HEK293 (cell line): ENCODE data around the gene HADHA.

Experiments used
- CTCF ChIA-PET: fragments of 350-600 bp; formaldehyde crosslinking; extraction: SDS; loops from one replicate; lab custom pipeline; 2021; ENCODE audit warnings: antibody characterized with exemption; lab: Yijun Ruan, JAX
- POLR2A ChIA-PET: fragments of 300-600 bp; formaldehyde crosslinking; extraction: SDS; loops from one replicate; lab custom pipeline; 2020; ENCODE audit warnings: antibody characterized with exemption, inconsistent platforms; lab: Yijun Ruan, JAX
- H3K27ac ChIP-seq: fragments of 200-500 bp; sonication (Bioruptor generic); 2 replicates; pipeline ENCODE4 v1.5.1; 2014; ENCODE audit warnings: low read depth, low read length, control low read depth, inconsistent platforms; ENCODE audit errors: extremely low read depth
- H3K36me3 ChIP-seq, 2 experiments: fragments of 200-500 bp in 1 of 2; sonication (Bioruptor generic) in 1 of 2; 1 replicate in 1 of 2; 2 replicates in 1 of 2; pipeline ENCODE4 v1.5.1; 2014 to 2017; ENCODE audit warnings: inconsistent platforms in 2 of 2, low read length in 2 of 2; ENCODE audit not compliant: control insufficient read depth in 2 of 2, insufficient read depth in 1 of 2
- H3K4me1 ChIP-seq: fragments of 200-500 bp; sonication (Bioruptor generic); 2 replicates; pipeline ENCODE4 v1.5.1; 2014; ENCODE audit warnings: mild to moderate bottlenecking, low read length, inconsistent platforms; ENCODE audit not compliant: control insufficient read depth, insufficient read depth
- H3K4me3 ChIP-seq: 2 replicates; pipeline ENCODE4 v1.5.1; 2011; ENCODE audit warnings: low read depth, mild to moderate bottlenecking, control low read depth, low read length, moderate library complexity
- H3K9me3 ChIP-seq: fragments of 200-500 bp; sonication (Bioruptor generic); 2 replicates; pipeline ENCODE4 v1.5.1; 2014; ENCODE audit warnings: low read depth, low read length, inconsistent platforms; ENCODE audit not compliant: control insufficient read depth, insufficient read depth
- SCRT1 ChIP-seq: fragments of 450-650 bp; formaldehyde crosslinking; IDR thresholded peaks from 2 replicates; pipeline ENCODE4 v1.5.1; 2016; ENCODE audit warnings: missing biosample characterization, missing genetic modification characterization, borderline replicate concordance
- SP3 ChIP-seq: fragments of 450-650 bp; formaldehyde crosslinking; IDR thresholded peaks from 2 replicates; pipeline ENCODE4 v1.5.1; 2016; ENCODE audit warnings: missing biosample characterization, missing genetic modification characterization
- ZBTB21 ChIP-seq: fragments of 450-650 bp; formaldehyde crosslinking; IDR thresholded peaks from 2 replicates; pipeline ENCODE4 v1.5.1; 2017; ENCODE audit warnings: missing biosample characterization, missing genetic modification characterization
- ZBTB44 ChIP-seq: fragments of 450-650 bp; IDR thresholded peaks from 2 replicates; pipeline ENCODE4 v1.5.1; 2018; ENCODE audit warnings: missing biosample characterization, mild to moderate bottlenecking, missing genetic modification characterization
- ZNF138 ChIP-seq: fragments of 450-650 bp; formaldehyde crosslinking; IDR thresholded peaks from 2 replicates; pipeline ENCODE4 v1.5.1; 2016; ENCODE audit warnings: missing biosample characterization, missing genetic modification characterization, borderline replicate concordance
- ZNF214 ChIP-seq: fragments of 450-650 bp; formaldehyde crosslinking; IDR thresholded peaks from 2 replicates; pipeline ENCODE4 v1.5.1; 2017; ENCODE audit warnings: missing biosample characterization, mild to moderate bottlenecking, missing genetic modification characterization, borderline replicate concordance
- ZNF24 ChIP-seq: fragments of 450-650 bp; formaldehyde crosslinking; IDR thresholded peaks from 2 replicates; pipeline ENCODE4 v1.5.1; 2016; ENCODE audit warnings: missing biosample characterization, missing genetic modification characterization
- ZNF558 ChIP-seq: fragments of 450-650 bp; formaldehyde crosslinking; IDR thresholded peaks from 2 replicates; pipeline ENCODE4 v1.5.1; 2016; ENCODE audit warnings: missing biosample characterization, missing genetic modification characterization
- ZNF596 ChIP-seq: fragments of 450-650 bp; IDR thresholded peaks from 2 replicates; pipeline ENCODE4 v1.5.0; 2018; ENCODE audit warnings: missing biosample characterization, mild to moderate bottlenecking, missing genetic modification characterization, moderate library complexity
- ZNF610 ChIP-seq: fragments of 450-650 bp; formaldehyde crosslinking; IDR thresholded peaks from 2 replicates; pipeline ENCODE4 v1.5.1; 2016; ENCODE audit warnings: missing biosample characterization, missing genetic modification characterization, borderline replicate concordance
- ZNF626 ChIP-seq: fragments of 450-650 bp; sonication (Bioruptor Pico); formaldehyde crosslinking; IDR thresholded peaks from 2 replicates; pipeline ENCODE4 v1.5.1; 2018; ENCODE audit warnings: missing biosample characterization, missing genetic modification characterization, inconsistent platforms
- ZNF629 ChIP-seq: fragments of 450-650 bp; formaldehyde crosslinking; IDR thresholded peaks from 2 replicates; pipeline ENCODE4 v1.5.1; 2017; ENCODE audit warnings: missing biosample characterization, missing genetic modification characterization
- ZNF660 ChIP-seq: fragments of 450-650 bp; IDR thresholded peaks from 2 replicates; pipeline ENCODE4 v1.5.1; 2018; ENCODE audit warnings: missing biosample characterization, mild to moderate bottlenecking, missing genetic modification characterization
- ZNF747 ChIP-seq: fragments of 450-650 bp; formaldehyde crosslinking; IDR thresholded peaks from 2 replicates; pipeline ENCODE4 v1.5.1; 2016; ENCODE audit warnings: missing biosample characterization, missing genetic modification characterization
- TF ChIP-seq, protein P1 (sequence below): fragments of 450-650 bp; formaldehyde crosslinking; IDR thresholded peaks from 2 replicates; pipeline ENCODE4 v1.5.1; 2016; ENCODE audit warnings: missing biosample characterization, missing genetic modification characterization
- TF ChIP-seq, protein P2 (sequence below): fragments of 450-650 bp; formaldehyde crosslinking; IDR thresholded peaks from 2 replicates; pipeline ENCODE4 v1.5.1; 2016; ENCODE audit warnings: missing biosample characterization, missing genetic modification characterization
- TF ChIP-seq, protein P3 (sequence below): fragments of 450-650 bp; formaldehyde crosslinking; IDR thresholded peaks from 2 replicates; pipeline ENCODE4 v1.5.1; 2017; ENCODE audit warnings: missing biosample characterization, mild to moderate bottlenecking, missing genetic modification characterization, moderate library complexity
- TF ChIP-seq, protein P4 (sequence below): fragments of 450-650 bp; formaldehyde crosslinking; IDR thresholded peaks from 2 replicates; pipeline ENCODE4 v1.5.1; 2016; ENCODE audit warnings: missing biosample characterization, missing genetic modification characterization, borderline replicate concordance

Gene HADHA

DNA sequence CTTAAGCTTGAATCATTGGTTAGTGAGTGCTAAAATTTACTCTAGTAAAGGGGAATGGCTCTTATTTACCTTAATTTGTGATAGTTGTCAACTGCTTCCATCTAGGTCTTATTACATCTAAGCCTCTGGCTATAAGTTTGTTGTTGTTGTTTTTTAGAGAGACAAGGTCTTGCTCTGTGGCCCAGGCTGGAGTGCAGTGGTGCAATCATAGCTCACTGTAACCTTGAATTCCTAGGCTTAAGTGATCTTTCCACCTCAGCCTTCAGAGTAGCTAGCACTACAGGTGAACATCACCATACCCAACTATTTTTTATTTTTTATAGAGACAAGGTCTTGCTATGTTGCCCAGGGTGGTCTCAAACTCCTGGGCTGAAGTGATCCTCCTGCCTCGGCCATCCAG lies 6.6 kb downstream of the HADHA start (continued):
- TF ChIP-seq, protein P1, sequence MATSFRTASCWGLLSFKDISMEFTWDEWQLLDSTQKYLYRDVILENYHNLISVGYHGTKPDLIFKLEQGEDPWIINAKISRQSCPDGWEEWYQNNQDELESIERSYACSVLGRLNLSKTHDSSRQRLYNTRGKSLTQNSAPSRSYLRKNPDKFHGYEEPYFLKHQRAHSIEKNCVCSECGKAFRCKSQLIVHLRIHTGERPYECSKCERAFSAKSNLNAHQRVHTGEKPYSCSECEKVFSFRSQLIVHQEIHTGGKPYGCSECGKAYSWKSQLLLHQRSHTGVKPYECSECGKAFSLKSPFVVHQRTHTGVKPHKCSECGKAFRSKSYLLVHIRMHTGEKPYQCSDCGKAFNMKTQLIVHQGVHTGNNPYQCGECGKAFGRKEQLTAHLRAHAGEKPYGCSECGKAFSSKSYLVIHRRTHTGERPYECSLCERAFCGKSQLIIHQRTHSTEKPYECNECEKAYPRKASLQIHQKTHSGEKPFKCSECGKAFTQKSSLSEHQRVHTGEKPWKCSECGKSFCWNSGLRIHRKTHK (tag by site-specific recombination): no peak
- TF ChIP-seq ZNF558 (tag by site-specific recombination): no peak
- TF ChIP-seq ZNF610 (tag by site-specific recombination): no peak

- POLR2A ChIA-PET: interaction anchor here (0.7 to 1.0 kb wide), 3 partner anchors 11 to 264 kb away, joined by 3 to 5 read pairs (median 4); no protein-coding TSS in a partner anchor
- no peak for TF ChIP-seq ZNF596 (tag by site-specific recombination)
- no peak for TF ChIP-seq ZNF214 (tag by site-specific recombination)
- TF ChIP-seq SP3: no peak
- TF ChIP-seq ZNF138: no peak
- TF ChIP-seq ZNF24 (tag by site-specific recombination): no peak
- TF ChIP-seq, protein P2, sequence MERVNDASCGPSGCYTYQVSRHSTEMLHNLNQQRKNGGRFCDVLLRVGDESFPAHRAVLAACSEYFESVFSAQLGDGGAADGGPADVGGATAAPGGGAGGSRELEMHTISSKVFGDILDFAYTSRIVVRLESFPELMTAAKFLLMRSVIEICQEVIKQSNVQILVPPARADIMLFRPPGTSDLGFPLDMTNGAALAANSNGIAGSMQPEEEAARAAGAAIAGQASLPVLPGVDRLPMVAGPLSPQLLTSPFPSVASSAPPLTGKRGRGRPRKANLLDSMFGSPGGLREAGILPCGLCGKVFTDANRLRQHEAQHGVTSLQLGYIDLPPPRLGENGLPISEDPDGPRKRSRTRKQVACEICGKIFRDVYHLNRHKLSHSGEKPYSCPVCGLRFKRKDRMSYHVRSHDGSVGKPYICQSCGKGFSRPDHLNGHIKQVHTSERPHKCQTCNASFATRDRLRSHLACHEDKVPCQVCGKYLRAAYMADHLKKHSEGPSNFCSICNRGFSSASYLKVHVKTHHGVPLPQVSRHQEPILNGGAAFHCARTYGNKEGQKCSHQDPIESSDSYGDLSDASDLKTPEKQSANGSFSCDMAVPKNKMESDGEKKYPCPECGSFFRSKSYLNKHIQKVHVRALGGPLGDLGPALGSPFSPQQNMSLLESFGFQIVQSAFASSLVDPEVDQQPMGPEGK (tag by site-specific recombination): no peak
- H3K27ac ChIP-seq: no peak overlapping the region
- no peak overlapping the region for H3K4me3 ChIP-seq
- no peaks in the 10 kb centered on the region for H3K4me1 ChIP-seq
- no peaks in the 10 kb centered on the region for H3K9me3 ChIP-seq
- H3K36me3 ChIP-seq: peaks cover 58 to 74% of the 10 kb centered on the region in 2 experiments
- CTCF ChIA-PET: interaction anchor here (0.6 to 1.6 kb wide), 7 partner anchors 11 to 668 kb away, joined by 3 to 6 read pairs (median 4); no protein-coding TSS in a partner anchor
These were observed 9.3 kb downstream of the HADHA start for GRCh38 chr2:26235089-26235488.

GRCh38 chr2:26230806-26231205 lies 13.6 kb downstream of the HADHA start:
- Histone ChIP-seq H3K27ac (no peak overlapping the region), H3K4me1 (no peaks in the 10 kb centered on the region), H3K9me3 (no peaks in the 10 kb centered on the region), H3K4me3 (no peak overlapping the region), H3K36me3 (peaks cover 72 to 87% of the 10 kb centered on the region in 2 experiments)
- POLR2A ChIA-PET: interaction anchor here (1.2 kb wide), 1 partner anchor 13 kb away, joined by 4 read pairs; the partner anchor contains the start of gene HADHA
- CTCF ChIA-PET: interaction anchor here (0.7 kb wide), 1 partner anchor 59 kb away, joined by 3 read pairs; no protein-coding TSS in a partner anchor
- TF ChIP-seq ZNF626 (tag by site-specific recombination) (no peak), ZNF660 (no peak), ZNF747 (tag by site-specific recombination) (no peak), ZBTB21 (no peak), SCRT1 (tag by site-specific recombination) (no peak), ZBTB44 (tag by site-specific recombination) (no peak), ZNF629 (no peak)
- TF ChIP-seq, protein P3, sequence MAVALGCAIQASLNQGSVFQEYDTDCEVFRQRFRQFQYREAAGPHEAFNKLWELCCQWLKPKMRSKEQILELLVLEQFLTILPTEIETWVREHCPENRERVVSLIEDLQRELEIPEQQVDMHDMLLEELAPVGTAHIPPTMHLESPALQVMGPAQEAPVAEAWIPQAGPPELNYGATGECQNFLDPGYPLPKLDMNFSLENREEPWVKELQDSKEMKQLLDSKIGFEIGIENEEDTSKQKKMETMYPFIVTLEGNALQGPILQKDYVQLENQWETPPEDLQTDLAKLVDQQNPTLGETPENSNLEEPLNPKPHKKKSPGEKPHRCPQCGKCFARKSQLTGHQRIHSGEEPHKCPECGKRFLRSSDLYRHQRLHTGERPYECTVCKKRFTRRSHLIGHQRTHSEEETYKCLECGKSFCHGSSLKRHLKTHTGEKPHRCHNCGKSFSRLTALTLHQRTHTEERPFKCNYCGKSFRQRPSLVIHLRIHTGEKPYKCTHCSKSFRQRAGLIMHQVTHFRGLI (tag by site-specific recombination): no peak
- TF ChIP-seq, protein P4, sequence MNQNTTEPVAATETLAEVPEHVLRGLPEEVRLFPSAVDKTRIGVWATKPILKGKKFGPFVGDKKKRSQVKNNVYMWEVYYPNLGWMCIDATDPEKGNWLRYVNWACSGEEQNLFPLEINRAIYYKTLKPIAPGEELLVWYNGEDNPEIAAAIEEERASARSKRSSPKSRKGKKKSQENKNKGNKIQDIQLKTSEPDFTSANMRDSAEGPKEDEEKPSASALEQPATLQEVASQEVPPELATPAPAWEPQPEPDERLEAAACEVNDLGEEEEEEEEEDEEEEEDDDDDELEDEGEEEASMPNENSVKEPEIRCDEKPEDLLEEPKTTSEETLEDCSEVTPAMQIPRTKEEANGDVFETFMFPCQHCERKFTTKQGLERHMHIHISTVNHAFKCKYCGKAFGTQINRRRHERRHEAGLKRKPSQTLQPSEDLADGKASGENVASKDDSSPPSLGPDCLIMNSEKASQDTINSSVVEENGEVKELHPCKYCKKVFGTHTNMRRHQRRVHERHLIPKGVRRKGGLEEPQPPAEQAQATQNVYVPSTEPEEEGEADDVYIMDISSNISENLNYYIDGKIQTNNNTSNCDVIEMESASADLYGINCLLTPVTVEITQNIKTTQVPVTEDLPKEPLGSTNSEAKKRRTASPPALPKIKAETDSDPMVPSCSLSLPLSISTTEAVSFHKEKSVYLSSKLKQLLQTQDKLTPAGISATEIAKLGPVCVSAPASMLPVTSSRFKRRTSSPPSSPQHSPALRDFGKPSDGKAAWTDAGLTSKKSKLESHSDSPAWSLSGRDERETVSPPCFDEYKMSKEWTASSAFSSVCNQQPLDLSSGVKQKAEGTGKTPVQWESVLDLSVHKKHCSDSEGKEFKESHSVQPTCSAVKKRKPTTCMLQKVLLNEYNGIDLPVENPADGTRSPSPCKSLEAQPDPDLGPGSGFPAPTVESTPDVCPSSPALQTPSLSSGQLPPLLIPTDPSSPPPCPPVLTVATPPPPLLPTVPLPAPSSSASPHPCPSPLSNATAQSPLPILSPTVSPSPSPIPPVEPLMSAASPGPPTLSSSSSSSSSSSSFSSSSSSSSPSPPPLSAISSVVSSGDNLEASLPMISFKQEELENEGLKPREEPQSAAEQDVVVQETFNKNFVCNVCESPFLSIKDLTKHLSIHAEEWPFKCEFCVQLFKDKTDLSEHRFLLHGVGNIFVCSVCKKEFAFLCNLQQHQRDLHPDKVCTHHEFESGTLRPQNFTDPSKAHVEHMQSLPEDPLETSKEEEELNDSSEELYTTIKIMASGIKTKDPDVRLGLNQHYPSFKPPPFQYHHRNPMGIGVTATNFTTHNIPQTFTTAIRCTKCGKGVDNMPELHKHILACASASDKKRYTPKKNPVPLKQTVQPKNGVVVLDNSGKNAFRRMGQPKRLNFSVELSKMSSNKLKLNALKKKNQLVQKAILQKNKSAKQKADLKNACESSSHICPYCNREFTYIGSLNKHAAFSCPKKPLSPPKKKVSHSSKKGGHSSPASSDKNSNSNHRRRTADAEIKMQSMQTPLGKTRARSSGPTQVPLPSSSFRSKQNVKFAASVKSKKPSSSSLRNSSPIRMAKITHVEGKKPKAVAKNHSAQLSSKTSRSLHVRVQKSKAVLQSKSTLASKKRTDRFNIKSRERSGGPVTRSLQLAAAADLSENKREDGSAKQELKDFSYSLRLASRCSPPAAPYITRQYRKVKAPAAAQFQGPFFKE (tag by site-specific recombination): no peak
